Activated naive CD8-positive, alpha-beta T cell treated with anti-CD3 and anti-CD28 coated beads, Interleukin-2, amount 50 U/mL, for 24 hours (primary cell): Measurements from ENCODE around the gene NELFCD.
"Not testable (repeated sequence)": the region's sequence is repeated elsewhere in the genome, so short reads cannot be mapped to it uniquely, and the experiment has no call there.

Experiments
- ATAC-seq: fragments of 150-1000 bp; cut with Tn5 transposase; one replicate; pipeline ENCODE4 v1.10.0; 2021
- DNase-seq: peaks from one replicate; pipeline ENCODE4 v3.0.0; 2021
- H3K27ac Mint-ChIP-seq: one replicate; pipeline ENCODE4 v1.8.0; 2021; ENCODE audit warnings: mild to moderate bottlenecking, mixed read lengths
- H3K27me3 Mint-ChIP-seq: one replicate; pipeline ENCODE4 v1.8.0; 2021; ENCODE audit warnings: mixed read lengths
- H3K36me3 Mint-ChIP-seq: one replicate; pipeline ENCODE4 v1.8.0; 2021; ENCODE audit warnings: low read depth, mixed read lengths
- H3K4me1 Mint-ChIP-seq: one replicate; pipeline ENCODE4 v1.8.0; 2021; ENCODE audit warnings: mixed read lengths
- H3K4me3 Mint-ChIP-seq: one replicate; pipeline ENCODE4 v1.8.0; 2021; ENCODE audit warnings: mild to moderate bottlenecking, moderate library complexity, mixed read lengths
- H3K9me3 Mint-ChIP-seq: one replicate; pipeline ENCODE4 v1.8.0; 2021; ENCODE audit warnings: mixed read lengths

NELFCD gene

DNA sequence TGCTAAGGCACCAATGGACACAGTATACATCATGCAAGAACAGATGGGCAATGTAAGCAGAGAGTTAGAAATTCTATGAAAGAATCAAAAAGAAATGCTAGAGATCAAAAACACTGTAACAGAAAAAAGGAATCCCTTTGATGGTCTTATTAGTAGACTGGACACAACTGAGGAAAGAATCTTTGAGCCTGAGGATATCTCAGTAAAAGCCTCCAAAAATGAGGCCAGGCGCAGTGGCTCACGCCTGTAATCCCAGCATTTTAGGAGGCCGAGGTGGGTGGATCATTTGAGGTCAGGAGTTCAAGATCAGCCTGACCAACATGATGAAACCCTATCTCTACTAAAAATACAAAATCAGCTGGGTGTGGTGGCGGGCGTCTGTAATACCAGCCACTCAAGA lies 17.1 kb upstream of the NELFCD start:
- not testable (repeated sequence) for H3K4me3 Mint-ChIP-seq, H3K4me1 Mint-ChIP-seq, ATAC-seq, H3K36me3 Mint-ChIP-seq, H3K27ac Mint-ChIP-seq, H3K9me3 Mint-ChIP-seq, DNase-seq
- peaks cover 12% of the 10 kb centered on the region for H3K27me3 Mint-ChIP-seq

DNA sequence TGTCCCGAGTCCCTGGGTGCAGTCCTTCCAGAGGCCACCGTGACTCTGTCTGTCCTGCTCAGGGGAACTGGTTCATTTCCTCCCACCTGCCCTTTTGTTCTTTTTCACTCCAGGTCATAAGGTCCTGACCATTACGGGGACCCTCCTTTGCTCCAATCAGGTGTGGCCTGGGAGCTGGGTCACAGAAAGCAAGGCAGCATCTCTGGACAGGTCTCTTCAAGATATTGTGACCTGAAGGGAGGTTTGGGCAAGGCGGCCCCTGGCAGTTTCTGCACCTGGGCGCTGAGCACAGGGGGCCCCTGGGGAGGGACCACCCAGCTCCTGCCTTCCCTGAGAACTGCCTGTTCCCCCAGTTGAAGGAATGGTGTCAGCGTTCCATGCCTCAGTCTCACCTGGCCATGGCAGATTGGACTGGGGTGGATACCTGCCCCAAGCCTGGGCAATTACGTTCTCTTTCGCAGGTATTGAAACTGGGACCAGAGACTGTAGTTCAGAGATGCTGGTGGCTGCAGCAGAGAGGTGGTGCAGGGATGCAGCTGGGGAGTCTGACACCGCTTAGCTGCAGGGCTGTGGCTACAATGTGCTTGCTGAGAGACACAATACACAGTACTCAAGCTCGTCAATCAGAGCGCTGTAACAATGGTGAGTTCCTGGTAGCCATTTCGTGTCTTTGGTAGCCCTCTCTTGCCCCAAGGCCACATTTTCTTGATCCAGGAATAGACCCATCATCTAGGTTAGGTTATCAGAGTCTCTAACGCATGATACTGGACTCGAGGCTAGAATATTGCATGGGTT lies 15.6 kb upstream of the NELFCD start:
- Mint-ChIP-seq H3K9me3 (no peaks in the 10 kb centered on the region), H3K36me3 (no peaks in the 10 kb centered on the region), H3K27ac (no peak overlapping the region), H3K27me3 (peaks cover 10% of the 10 kb centered on the region), H3K4me1 (no peaks in the 10 kb centered on the region), H3K4me3 (no peak overlapping the region)
- DNase-seq (no peak), ATAC-seq (no peak)

DNA sequence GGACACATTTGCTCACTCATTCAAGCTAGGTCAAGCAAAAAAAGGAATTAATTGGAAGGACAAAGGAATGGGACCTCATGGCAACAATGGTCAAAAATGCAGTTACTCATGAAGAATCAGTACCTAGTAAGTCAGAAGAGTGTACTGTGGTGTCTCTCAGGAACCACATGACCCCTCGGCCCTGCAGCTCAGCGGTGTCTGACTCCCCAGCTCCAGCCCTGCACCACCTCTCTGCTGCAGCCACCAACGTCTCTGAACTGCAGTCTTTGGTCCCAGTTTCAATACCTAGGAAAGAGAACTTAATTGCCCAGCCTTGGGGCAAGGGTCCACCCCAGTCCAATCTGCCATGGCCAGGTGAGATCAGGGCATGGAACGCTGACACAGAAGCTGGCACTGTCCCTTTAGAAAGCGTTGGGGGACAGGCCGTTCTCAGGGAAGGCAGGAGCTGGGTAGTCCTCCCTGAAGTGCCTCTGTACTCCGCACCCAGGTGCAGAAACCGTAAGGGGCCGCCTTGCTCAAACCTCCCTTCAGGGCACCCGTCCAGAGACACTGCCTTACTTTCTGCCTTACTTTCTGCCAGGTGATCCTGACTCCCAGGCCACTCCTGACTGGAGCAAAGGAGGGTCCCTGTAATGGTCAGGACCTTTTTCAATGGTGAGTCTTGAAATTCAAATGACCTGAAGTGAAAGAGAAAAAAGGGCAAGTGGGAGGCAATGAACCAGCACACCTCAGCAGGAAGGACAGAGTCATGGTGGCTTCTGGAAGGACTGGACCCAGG lies 13.2 kb upstream of the NELFCD start:
- peaks cover 10% of the 10 kb centered on the region for H3K27me3 Mint-ChIP-seq
- ATAC-seq (no peak), DNase-seq (no peak)
- H3K4me3 Mint-ChIP-seq: no peak overlapping the region
- no peaks in the 10 kb centered on the region for H3K36me3 Mint-ChIP-seq
- H3K4me1 Mint-ChIP-seq: no peaks in the 10 kb centered on the region
- no peak overlapping the region for H3K27ac Mint-ChIP-seq
- H3K9me3 Mint-ChIP-seq: no peaks in the 10 kb centered on the region

DNA sequence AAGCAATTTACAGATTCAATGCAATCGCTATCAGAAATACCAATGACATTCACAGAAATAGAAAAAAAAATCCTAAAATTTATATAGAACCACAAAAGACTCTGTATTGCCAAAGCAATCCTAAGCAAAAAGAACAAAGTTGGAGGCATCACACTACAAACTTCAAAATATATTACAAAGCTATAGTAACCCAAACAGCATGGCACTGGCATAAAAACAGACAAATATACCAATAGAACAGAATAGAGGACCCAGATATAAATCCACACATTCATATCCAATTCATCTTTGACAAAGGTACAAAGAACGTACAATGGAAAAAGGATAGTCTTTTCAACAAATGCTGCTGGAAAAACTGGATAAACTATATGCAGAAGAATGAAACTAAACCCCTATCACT lies 11.6 kb upstream of the NELFCD start:
- no peak overlapping the region for H3K4me3 Mint-ChIP-seq
- no peaks in the 10 kb centered on the region for H3K9me3 Mint-ChIP-seq
- H3K27me3 Mint-ChIP-seq: peaks cover 10% of the 10 kb centered on the region
- ATAC-seq (no peak), DNase-seq (no peak)
- H3K27ac Mint-ChIP-seq: no peak overlapping the region
- H3K4me1 Mint-ChIP-seq: peaks cover 2% of the 10 kb centered on the region
- no peaks in the 10 kb centered on the region for H3K36me3 Mint-ChIP-seq

DNA sequence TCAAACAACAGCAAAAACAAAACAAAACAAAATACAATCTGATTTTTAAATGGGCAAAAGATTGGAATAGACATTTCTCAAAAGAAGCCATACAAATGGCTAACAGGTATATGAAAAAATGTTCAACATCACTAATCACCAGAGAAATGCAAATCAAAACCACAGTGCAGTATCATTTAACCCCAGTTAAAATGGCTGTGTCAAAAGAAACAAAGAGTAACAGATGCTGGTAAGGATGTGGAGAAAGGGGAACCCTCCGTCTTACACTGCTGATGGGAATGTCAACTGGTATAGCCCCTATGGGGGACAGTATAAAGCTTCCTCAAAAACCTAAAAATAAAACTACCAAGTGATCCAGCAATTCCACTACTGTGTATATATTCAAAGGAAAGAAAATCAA lies 10.9 kb upstream of the NELFCD start:
- H3K9me3 Mint-ChIP-seq: peaks cover 2% of the 10 kb centered on the region
- peaks cover 2% of the 10 kb centered on the region for H3K4me1 Mint-ChIP-seq
- H3K4me3 Mint-ChIP-seq: no peak overlapping the region
- H3K27ac Mint-ChIP-seq: no peak overlapping the region
- DNase-seq (no peak), ATAC-seq (no peak)
- peaks cover 10% of the 10 kb centered on the region for H3K27me3 Mint-ChIP-seq
- H3K36me3 Mint-ChIP-seq: peaks cover 1% of the 10 kb centered on the region

DNA sequence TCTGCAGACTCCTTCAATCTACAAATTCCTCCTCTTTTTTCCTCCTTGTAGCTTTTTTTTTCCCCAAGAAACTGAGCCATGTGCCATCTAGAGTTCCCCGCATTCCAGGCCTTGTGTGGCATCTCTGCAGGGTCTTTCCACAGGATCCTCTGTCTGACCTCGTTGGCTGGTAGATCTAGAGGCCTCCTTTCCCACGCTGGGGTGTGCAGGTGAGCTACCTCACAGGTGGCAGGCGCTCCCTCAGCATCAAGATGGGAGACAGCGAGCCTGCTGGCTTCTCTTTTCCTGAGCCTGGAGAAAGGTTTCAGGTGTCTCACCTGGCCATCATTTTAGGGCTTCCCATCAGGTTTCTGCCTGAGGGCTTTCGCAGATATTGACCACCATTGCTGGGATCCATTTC lies 9.6 kb upstream of the NELFCD start:
- Mint-ChIP-seq H3K9me3 (peaks cover 11% of the 10 kb centered on the region), H3K4me1 (peaks cover 2% of the 10 kb centered on the region), H3K27me3 (peaks cover 10% of the 10 kb centered on the region), H3K4me3 (no peak overlapping the region), H3K27ac (no peak overlapping the region), H3K36me3 (peaks cover 2% of the 10 kb centered on the region)
- ATAC-seq (no peak), DNase-seq (no peak)

DNA sequence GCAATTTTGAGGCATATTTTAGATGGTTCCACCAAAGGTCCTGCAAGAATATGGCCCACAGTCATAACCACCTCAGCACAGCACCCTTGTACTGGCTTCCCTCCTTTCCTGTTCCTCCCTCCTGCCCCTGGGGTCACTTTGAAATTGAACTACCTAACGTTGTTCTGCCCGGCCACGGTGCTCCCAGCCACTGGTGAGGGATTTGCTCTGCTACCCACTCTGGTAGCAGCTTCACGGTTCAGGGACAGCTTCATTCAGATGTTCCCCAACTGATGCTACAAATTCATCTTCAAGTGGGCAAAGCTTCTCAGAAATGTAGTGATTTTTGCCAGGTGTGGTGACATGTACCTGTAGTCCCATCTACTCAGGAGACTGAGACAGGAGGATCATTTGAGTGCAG lies 7.9 kb upstream of the NELFCD start:
- Mint-ChIP-seq H3K9me3 (peaks cover 15% of the 10 kb centered on the region), H3K27me3 (peaks cover 8% of the 10 kb centered on the region), H3K4me1 (peaks cover 2% of the 10 kb centered on the region), H3K36me3 (peaks cover 2% of the 10 kb centered on the region), H3K27ac (no peak overlapping the region), H3K4me3 (no peak overlapping the region)
- no peak for DNase-seq
- no peak for ATAC-seq

DNA sequence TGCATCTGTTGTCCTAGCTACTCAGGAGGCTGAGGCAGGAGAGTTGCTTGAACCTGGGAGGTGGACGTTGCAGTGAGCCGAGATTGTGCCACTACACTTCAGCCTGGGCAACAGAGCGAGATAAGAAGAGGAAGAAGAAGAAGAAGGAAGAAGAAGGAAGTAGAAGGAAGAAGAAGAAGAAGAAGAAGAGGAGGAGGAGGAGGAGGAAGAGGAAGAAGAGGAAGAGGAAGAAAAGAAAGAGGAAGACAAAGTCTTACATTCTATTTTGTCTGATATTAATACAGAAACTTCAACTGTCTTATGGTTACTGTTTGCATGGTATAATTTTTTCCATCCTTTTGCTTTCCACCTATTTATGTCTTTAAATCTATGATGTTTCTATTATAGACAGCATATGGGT lies 7.2 kb upstream of the NELFCD start:
- Mint-ChIP-seq H3K27me3 (peaks cover 6% of the 10 kb centered on the region), H3K9me3 (peaks cover 15% of the 10 kb centered on the region), H3K4me3 (no peak overlapping the region), H3K36me3 (peaks cover 2% of the 10 kb centered on the region), H3K27ac (no peak overlapping the region), H3K4me1 (peaks cover 2% of the 10 kb centered on the region)
- no peak for DNase-seq
- no peak for ATAC-seq

DNA sequence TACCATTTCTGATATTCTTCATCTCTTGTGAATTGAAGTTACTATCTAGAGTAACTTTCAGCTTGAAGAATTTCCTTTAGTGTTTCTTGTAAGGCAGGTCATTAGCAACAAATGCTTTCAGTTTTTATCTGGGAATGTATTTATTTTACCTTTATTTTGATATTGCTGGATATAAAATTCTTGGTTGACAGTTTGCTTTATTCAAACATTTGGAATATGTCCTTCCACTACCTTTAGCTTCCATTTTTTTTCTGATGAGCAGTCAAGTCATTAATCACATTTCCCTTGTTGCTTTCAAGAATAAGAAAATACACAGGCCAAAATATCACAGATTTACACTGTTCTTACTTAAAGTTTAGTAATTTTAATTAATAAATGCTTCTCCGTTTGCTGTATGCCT lies 5.7 kb upstream of the NELFCD start:
- peaks cover 2% of the 10 kb centered on the region for H3K4me1 Mint-ChIP-seq
- H3K27me3 Mint-ChIP-seq: no peaks in the 10 kb centered on the region
- H3K36me3 Mint-ChIP-seq: peaks cover 2% of the 10 kb centered on the region
- no peak overlapping the region for H3K27ac Mint-ChIP-seq
- DNase-seq: no peak
- no peak overlapping the region for H3K4me3 Mint-ChIP-seq
- peaks cover 15% of the 10 kb centered on the region for H3K9me3 Mint-ChIP-seq
- no peak for ATAC-seq

DNA sequence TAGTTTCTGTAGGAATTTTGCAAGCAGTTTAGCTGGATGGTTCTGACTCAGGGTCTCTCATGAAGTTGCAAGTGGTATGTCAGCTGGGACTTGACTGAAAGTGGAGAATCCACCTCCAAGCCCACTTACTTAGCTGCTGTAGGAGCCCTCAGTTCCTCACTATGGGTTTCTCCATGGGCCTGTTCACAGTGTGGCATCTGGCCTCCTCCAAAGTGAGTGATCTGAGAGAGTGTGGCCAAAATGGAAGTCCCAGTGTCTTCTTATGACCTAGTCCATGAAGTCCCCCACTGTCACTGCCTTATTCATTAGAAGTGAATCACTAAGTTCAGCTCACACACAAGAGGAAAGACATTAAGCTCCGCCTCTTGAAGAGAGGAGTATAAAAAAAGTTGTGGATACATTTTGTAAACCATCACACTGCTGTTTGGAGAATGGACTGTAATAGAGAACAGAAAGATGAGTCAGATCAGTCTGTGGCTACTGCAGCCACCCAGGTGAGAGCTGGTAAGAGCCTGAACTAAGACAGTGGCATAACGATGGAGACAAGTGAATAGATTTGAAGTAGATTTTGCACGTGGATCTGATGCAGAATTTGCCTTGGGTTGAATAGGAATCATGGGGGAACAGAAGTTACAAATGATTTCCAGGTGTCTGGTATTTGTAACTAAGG lies 4.9 kb upstream of the NELFCD start:
- Mint-ChIP-seq H3K4me3 (no peak overlapping the region), H3K27ac (no peak overlapping the region), H3K9me3 (peaks cover 15% of the 10 kb centered on the region), H3K4me1 (peaks cover 2% of the 10 kb centered on the region), H3K36me3 (peaks cover 2% of the 10 kb centered on the region), H3K27me3 (no peaks in the 10 kb centered on the region)
- ATAC-seq (no peak), DNase-seq (no peak)

DNA sequence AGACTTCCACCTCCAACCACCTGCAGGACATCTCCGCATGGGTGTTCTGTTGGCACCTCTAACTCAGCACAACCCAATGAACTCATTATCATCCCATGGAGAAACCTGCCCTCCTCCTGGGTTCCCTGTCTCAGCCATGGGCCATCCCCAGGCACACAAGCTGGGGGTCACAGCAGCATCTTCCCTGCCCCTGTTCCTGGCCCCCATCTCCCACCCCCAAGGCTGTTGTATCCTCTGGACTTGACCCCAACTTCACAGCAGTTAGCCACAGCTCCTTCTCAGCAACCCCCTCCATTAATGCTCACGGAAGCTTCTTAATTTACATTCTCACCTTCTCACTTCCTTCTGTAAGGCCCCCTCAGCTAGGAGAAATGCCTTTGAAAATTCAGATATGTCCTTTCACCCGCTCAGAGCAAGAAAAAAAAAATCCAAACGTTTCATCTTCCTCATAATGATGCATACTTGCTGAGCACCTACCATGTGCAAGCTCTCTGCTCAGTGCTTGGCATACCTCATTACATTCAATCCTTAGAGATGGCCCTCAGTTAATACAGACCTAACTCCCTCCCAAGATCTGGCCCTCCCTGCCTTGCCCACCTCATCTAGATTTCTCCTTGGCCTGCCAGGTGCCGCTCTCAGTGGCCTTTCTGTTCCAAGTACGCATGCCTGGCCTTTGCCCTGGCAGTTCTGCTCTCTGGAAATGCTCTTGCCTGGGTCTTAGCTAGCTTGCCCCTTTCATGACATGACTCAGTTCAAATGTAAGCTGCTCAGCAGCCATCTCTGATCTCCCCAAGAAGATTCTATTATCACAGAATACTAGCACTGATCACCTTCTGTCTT lies 2.5 kb upstream of the NELFCD start:
- H3K36me3 Mint-ChIP-seq: peaks cover 10% of the 10 kb centered on the region
- H3K4me3 Mint-ChIP-seq: no peak overlapping the region
- no peaks in the 10 kb centered on the region for H3K27me3 Mint-ChIP-seq
- DNase-seq (no peak), ATAC-seq (no peak)
- no peak overlapping the region for H3K27ac Mint-ChIP-seq
- peaks cover 15% of the 10 kb centered on the region for H3K9me3 Mint-ChIP-seq
- peaks cover 18% of the 10 kb centered on the region for H3K4me1 Mint-ChIP-seq

DNA sequence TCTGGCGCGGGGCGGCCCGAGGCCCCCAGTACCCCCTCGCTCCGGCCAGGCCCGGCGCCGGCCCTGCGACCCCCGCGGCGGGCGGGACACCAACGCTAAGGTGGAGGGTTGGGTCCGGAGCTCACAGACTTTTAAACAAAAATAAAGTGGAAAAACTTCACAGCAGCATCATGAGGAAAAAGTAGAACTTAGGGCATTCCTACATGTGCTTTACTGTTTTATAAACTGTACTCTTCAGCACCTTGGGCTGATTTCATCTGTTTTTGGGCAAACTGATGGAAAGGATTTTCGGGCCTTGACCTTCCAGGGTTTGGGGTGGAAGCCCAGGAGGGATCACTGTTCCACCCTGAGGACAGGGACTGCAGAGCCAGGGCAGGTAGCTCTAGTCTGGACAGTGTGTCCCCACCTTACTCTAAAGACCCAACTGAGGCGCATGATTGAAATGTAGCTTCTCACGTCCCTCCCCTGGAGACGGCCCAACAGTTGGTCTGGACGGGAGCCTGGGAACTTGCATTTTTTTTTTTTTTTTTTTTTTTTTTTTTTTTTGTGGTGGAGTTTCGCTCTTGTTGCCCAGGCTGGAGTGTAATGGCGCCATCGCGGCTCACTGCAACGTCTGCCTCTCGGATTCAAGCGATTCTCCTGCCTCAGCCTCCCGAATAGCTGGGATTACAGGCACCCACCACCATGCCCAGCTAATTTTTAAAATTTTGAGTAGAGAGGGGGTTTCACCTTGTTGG lies 740 bp downstream of the NELFCD start:
- Mint-ChIP-seq H3K27me3 (no peaks in the 10 kb centered on the region), H3K4me3 (peak overlapping the region; percentile 90), H3K9me3 (peaks cover under 1% of the 10 kb centered on the region), H3K36me3 (peaks cover 25% of the 10 kb centered on the region), H3K4me1 (peaks cover 36% of the 10 kb centered on the region), H3K27ac (peak overlapping the region; percentile 92)
- ATAC-seq: peak; percentile 18
- DNase-seq: peak; percentile 12

DNA sequence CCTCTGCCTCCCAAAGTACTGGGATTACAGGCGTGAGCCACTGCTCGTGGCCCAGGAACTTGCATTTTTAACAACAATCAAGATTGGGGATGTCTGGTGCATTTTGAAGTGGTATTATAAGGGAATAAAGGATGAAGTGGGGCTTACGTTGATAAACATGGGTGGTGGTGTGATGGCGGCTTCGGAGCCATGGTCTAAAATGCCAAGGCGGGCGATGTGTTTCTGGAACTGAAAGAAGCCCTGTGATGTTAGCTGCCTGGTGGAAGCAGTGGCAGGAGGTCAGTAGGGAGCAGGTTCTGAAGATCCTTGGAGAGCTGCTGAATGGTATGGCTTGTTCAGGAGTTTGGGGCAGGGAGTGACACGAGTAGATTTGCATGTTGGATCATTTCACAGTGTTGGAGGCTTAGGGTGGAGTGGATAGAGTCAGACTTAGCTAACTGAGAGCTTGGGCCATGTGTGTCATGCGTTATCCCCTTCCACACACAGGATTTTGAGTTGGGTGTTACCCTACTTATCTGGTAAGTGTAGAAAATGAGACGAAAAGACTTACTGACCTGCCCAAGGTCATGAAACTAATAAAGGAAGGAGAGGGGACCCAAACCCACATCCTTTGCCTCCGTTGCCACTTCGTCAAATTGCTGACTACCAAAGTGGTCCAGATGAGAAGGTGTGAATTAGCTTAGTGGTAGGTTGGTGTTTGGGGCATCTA lies 1.5 kb downstream of the NELFCD start:
- no peak for ATAC-seq
- DNase-seq: no peak
- Mint-ChIP-seq H3K4me1 (peaks cover 37% of the 10 kb centered on the region), H3K4me3 (peak overlapping the region; percentile 90), H3K27ac (peak overlapping the region; percentile 78), H3K36me3 (peaks cover 31% of the 10 kb centered on the region), H3K27me3 (no peaks in the 10 kb centered on the region), H3K9me3 (no peaks in the 10 kb centered on the region)
